MCF 10A (cell line): Measurements from ENCODE around the gene HEMK1. TPM values are rescaled to one million over a fixed set of nuclear protein-coding genes. Genes with fewer than 3 reads are reported as not detected.

ENCODE experiments used
- BruUV-seq: library from RNA; stranded (reverse); fragments of 400-500 nt; replicated peaks from 2 replicates; lab custom pipeline; 2021; lab: Mats Ljungman, UMichigan
- CTCF ChIA-PET: fragments of 300-600 bp; sonication (Branson Sonifier 250); formaldehyde crosslinking; extraction: SDS; loops from one replicate; lab custom pipeline; 2021; ENCODE audit warnings: antibody characterized with exemption, inconsistent platforms; lab: Yijun Ruan, JAX
- POLR2A ChIA-PET: fragments of 300-600, 350-650 bp; sonication (Branson Sonifier 250); formaldehyde crosslinking; extraction: SDS; loops from one replicate; lab custom pipeline; 2020; ENCODE audit warnings: antibody characterized with exemption, inconsistent platforms; lab: Yijun Ruan, JAX
- DNase-seq: peaks from one replicate; pipeline ENCODE4 v3.0.0-alpha.2; 2018; ENCODE audit not compliant: unreplicated experiment
- H3K27ac Mint-ChIP-seq: one replicate; pipeline ENCODE4 v1.8.0; 2022; ENCODE audit warnings: mild to moderate bottlenecking, low read depth, mixed read lengths; ENCODE audit not compliant: unreplicated experiment
- H3K27me3 Mint-ChIP-seq: one replicate; pipeline ENCODE4 v1.8.0; 2022; ENCODE audit warnings: mixed read lengths; ENCODE audit not compliant: insufficient read depth, unreplicated experiment
- H3K36me3 Mint-ChIP-seq: one replicate; pipeline ENCODE4 v1.8.0; 2022; ENCODE audit warnings: mild to moderate bottlenecking, moderate library complexity, mixed read lengths; ENCODE audit not compliant: insufficient read depth, unreplicated experiment
- H3K4me1 Mint-ChIP-seq: one replicate; pipeline ENCODE4 v1.8.0; 2022; ENCODE audit warnings: mixed read lengths; ENCODE audit not compliant: insufficient read depth, unreplicated experiment
- H3K4me3 Mint-ChIP-seq: one replicate; pipeline ENCODE4 v1.8.0; 2022; ENCODE audit warnings: mild to moderate bottlenecking, moderate library complexity, mixed read lengths; ENCODE audit not compliant: unreplicated experiment
- H3K9me3 Mint-ChIP-seq: one replicate; pipeline ENCODE4 v1.8.0; 2022; ENCODE audit warnings: mixed read lengths; ENCODE audit not compliant: unreplicated experiment
- intact Hi-C: fragments of 100-400 bp; cut with micrococcal nuclease; formaldehyde crosslinking; loops from 2 replicates; pipeline ENCODE4 v1.14.1; 2022
- total RNA-seq: library from RNA; stranded (reverse); gene quantifications from 2 replicates; pipeline ENCODE4 v1.2.3, GENCODE V29; 2022
- TF ChIP-seq, protein P1 (sequence below): fragments of 200-600 bp; IDR thresholded peaks from one replicate; pipeline ENCODE4 v1.8.0; 2022; ENCODE audit warnings: antibody characterized with exemption, mild to moderate bottlenecking; ENCODE audit not compliant: unreplicated experiment

The HEMK1 gene
- total RNA-seq, 1 experiment from 2014 or later = 19.9 TPM

DNA sequence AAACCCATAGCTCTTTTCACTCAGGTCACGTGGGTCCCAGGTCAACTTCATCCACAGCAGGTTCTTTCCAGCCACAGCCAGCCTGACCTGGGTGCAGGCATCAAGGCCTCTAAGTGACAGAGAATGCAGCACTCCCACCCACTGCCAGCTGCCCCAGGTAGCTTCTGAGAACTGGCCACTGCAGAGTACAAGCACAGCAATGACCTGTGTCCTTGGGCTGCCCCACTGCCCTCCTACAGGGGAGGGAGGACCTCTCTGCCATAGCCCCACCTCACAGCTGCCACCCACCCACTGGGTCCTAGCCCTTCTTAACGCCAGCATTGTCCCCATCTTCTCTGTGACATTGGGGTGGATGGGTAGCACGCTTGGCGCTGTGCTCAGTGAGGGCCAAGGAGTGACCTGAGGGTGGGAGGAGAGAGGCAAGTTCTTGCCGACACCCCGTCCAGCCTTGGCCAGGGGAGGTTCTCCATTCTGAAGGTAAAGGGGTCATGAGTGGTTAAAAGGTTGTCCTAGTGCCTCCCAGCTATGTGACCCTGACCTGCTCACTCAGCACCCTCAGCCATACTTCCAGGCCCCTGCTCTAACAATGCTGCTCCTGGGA is 29.9 kb downstream of the HEMK1 start:
- no peaks in the 10 kb centered on the region for H3K27me3 Mint-ChIP-seq
- no peaks in the 10 kb centered on the region for H3K36me3 Mint-ChIP-seq
- BruUV-seq = no TSS peak
- ChIA-PET POLR2A (interaction anchor here (2.1 to 2.2 kb wide), 2 partner anchors 10 to 30 kb away, joined by 7 to 9 read pairs; partner anchors contain the start of gene HEMK1), CTCF (interaction anchor here (1.2 to 1.8 kb wide), 5 partner anchors 12 to 28 kb away, joined by 3 to 9 read pairs (median 5); no protein-coding TSS in a partner anchor)
- peaks cover 21% of the 10 kb centered on the region for H3K4me1 Mint-ChIP-seq
- H3K27ac Mint-ChIP-seq = no peak overlapping the region
- intact Hi-C loops = no loop called here
- no peak for DNase-seq
- TF ChIP-seq, protein P1, sequence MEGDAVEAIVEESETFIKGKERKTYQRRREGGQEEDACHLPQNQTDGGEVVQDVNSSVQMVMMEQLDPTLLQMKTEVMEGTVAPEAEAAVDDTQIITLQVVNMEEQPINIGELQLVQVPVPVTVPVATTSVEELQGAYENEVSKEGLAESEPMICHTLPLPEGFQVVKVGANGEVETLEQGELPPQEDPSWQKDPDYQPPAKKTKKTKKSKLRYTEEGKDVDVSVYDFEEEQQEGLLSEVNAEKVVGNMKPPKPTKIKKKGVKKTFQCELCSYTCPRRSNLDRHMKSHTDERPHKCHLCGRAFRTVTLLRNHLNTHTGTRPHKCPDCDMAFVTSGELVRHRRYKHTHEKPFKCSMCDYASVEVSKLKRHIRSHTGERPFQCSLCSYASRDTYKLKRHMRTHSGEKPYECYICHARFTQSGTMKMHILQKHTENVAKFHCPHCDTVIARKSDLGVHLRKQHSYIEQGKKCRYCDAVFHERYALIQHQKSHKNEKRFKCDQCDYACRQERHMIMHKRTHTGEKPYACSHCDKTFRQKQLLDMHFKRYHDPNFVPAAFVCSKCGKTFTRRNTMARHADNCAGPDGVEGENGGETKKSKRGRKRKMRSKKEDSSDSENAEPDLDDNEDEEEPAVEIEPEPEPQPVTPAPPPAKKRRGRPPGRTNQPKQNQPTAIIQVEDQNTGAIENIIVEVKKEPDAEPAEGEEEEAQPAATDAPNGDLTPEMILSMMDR = no peak
- H3K9me3 Mint-ChIP-seq = no peaks in the 10 kb centered on the region
- H3K4me3 Mint-ChIP-seq = no peak overlapping the region

DNA sequence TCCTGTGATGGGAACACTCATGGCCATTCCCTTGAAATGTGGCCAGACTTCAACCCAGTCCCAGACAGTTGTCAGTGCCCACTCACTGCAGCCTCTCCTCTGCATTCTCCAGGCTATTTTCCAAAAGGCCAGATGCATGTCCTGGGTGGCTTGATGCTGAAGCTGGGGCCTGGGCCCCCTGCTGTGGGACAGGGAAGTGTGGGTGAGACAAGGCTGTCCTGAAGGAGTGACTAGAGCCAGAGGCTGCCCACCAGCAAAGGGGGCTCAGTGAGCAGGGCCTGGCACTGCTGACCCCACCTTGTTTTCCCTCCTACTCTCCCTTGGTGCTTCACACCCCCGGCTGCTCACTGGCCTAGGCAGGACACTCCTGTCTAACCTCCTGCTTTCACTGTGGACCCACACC is 30.4 kb downstream of the HEMK1 start:
- CTCF ChIA-PET = interaction anchor here (1.2 to 6.9 kb wide), 3 partner anchors 16 to 28 kb away, joined by 4 to 78 read pairs (median 40); partner anchors contain the start of gene MAPKAPK3
- peaks cover 21% of the 10 kb centered on the region for H3K4me1 Mint-ChIP-seq
- POLR2A ChIA-PET = interaction anchor here (2.2 to 4.5 kb wide), 2 partner anchors 10 to 30 kb away, joined by 7 to 63 read pairs; partner anchors contain the start of gene HEMK1
- H3K27me3 Mint-ChIP-seq = no peaks in the 10 kb centered on the region
- no peak for DNase-seq
- no peak overlapping the region for H3K27ac Mint-ChIP-seq
- no TSS peak for BruUV-seq
- intact Hi-C loops = no loop called here
- H3K4me3 Mint-ChIP-seq = no peak overlapping the region
- no peaks in the 10 kb centered on the region for H3K36me3 Mint-ChIP-seq
- TF ChIP-seq, protein P1 = no peak
- H3K9me3 Mint-ChIP-seq = no peaks in the 10 kb centered on the region

DNA sequence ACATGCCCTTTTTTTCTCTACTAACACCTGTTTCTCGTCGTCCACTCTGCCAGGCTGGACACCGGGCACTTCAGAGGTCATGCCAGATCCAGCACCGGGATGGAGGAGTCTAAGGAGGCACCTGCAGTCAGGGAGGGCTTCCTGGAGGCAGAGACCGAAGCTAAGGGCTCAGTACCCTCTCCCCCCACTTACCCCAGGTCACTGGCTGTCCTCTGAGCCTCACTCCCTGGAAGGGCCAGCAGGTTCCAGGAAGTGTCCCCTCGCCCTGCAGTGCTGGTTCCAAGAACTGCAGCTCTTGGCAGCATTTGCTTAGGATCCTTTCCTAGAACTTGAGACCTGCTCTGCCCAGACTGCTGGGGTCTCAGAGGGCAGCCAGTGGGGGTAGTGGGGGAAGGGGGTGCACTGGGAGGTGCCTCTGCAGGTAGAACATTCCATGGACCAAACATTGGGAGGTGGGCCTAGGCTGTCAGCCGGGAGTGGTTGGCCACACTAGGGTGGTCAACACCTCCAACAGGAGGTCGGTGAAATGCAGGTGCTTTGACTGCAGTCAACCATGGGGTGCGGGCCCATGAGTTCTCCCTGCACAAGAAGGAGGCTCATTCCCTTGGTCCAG is 30.9 kb downstream of the HEMK1 start:
- no TSS peak for BruUV-seq
- H3K4me1 Mint-ChIP-seq = peaks cover 21% of the 10 kb centered on the region
- no peak overlapping the region for H3K4me3 Mint-ChIP-seq
- H3K27me3 Mint-ChIP-seq = no peaks in the 10 kb centered on the region
- ChIA-PET CTCF (interaction anchor here (0.5 to 6.9 kb wide), 7 partner anchors 10 to 1677 kb away, joined by 3 to 78 read pairs (median 4); partner anchors contain the start of gene MAPKAPK3), POLR2A (interaction anchor here (0.7 to 4.5 kb wide), 8 partner anchors 9 to 744 kb away, joined by 3 to 63 read pairs (median 10); partner anchors contain the start of genes CISH, HEMK1 and MAPKAPK3)
- no peak overlapping the region for H3K27ac Mint-ChIP-seq
- TF ChIP-seq, protein P1 = no peak
- H3K36me3 Mint-ChIP-seq = no peaks in the 10 kb centered on the region
- DNase-seq = no peak
- H3K9me3 Mint-ChIP-seq = no peaks in the 10 kb centered on the region
- intact Hi-C loops = no loop called here
